Epithelial cell of proximal tubule (primary cell): Measurements from ENCODE around the gene GLB1L3. TPM values are rescaled to one million over a fixed set of nuclear protein-coding genes. Genes with fewer than 3 reads are reported as not detected.

Experiments
- DNase-seq: peaks from one replicate; pipeline ENCODE4 v3.0.0-alpha.2; 2011; ENCODE audit warnings: low read depth
- H3K4me3 ChIP-seq: 2 replicates; pipeline ENCODE4 v1.5.1; 2011; ENCODE audit warnings: low read depth, mild to moderate bottlenecking, low read length
- CTCF ChIP-seq: conservative IDR thresholded peaks from 2 replicates; pipeline ENCODE4 v1.5.1; 2012; ENCODE audit warnings: low read depth, mild to moderate bottlenecking, low read length
- total RNA-seq: library from RNA; depleted of rRNA; stranded (reverse); fragments of >200 nt; gene quantifications from 2 replicates; pipeline ENCODE4 v1.2.3, GENCODE V29; 2015

Gene GLB1L3
- 0.17 TPM in 1 of 2 replicates, not detected in the other for total RNA-seq

- no peak for DNase-seq
- peak within 1 kb of the TSS; percentile 29 for H3K4me3 ChIP-seq
- peak; percentile 24 for TF ChIP-seq CTCF
Observed at GRCh38 chr11:134275534-134276395, at the start of gene GLB1L3. TSS of gene GLB1L3 (plus strand) at chr11:134276379. CDS start at chr11:134276741, 362 bp downstream.

- no peak for DNase-seq
- no peak overlapping the region for H3K4me3 ChIP-seq
- no peak for TF ChIP-seq CTCF
Observed at GRCh38 chr11:134226806-134227325, 49.3 kb upstream of the GLB1L3 start.

- no peak overlapping the region for H3K4me3 ChIP-seq
- DNase-seq = no peak
- TF ChIP-seq CTCF = no peak
Observed at GRCh38 chr11:134228625-134229024, 47.6 kb upstream of the GLB1L3 start.

- no peak for DNase-seq
- TF ChIP-seq CTCF = no peak
- no peak overlapping the region for H3K4me3 ChIP-seq
Observed at GRCh38 chr11:134229126-134229790, 46.9 kb upstream of the GLB1L3 start.

- H3K4me3 ChIP-seq = no peak overlapping the region
- no peak for DNase-seq
- no peak for TF ChIP-seq CTCF
Observed at GRCh38 chr11:134230339-134230738, 45.8 kb upstream of the GLB1L3 start.

GRCh38 chr11:134231958-134232659 lies 44.1 kb upstream of the GLB1L3 start:
- no peak for TF ChIP-seq CTCF
- DNase-seq = no peak
- no peak overlapping the region for H3K4me3 ChIP-seq
